WTC11 (cell line): Measurements from ENCODE around the gene GPR158. TPM values are rescaled to one million over a fixed set of nuclear protein-coding genes. Genes with fewer than 3 reads are reported as not detected.

Experiments
- ATAC-seq: fragments of 200-7000 bp; cut with Tn5 transposase; 2 replicates; pipeline ENCODE4 v1.10.0; 2021; ENCODE audit warnings: mild to moderate bottlenecking, moderate library complexity
- CTCF ChIA-PET: fragments of 300-600 bp; sonication (Branson Sonifier 250); formaldehyde crosslinking; loops from one replicate; lab custom pipeline; 2021; ENCODE audit warnings: antibody characterized with exemption; lab: Charles Lee
- POLR2A ChIA-PET: fragments of 350-600 bp; sonication (Branson Sonifier 250); formaldehyde crosslinking; loops from one replicate; lab custom pipeline; 2021; ENCODE audit warnings: antibody characterized with exemption; lab: Charles Lee
- DNase-seq: peaks from one replicate; pipeline ENCODE4 v3.0.0; 2021; ENCODE audit warnings: low spot score
- H3K27ac Mint-ChIP-seq: 2 replicates; pipeline ENCODE4 v1.8.0; 2021; ENCODE audit warnings: mixed read lengths
- H3K27me3 Mint-ChIP-seq: 2 replicates; pipeline ENCODE4 v1.8.0; 2021; ENCODE audit warnings: low read depth, mild to moderate bottlenecking, moderate library complexity, mixed read lengths
- H3K36me3 Mint-ChIP-seq: 2 replicates; pipeline ENCODE4 v1.8.0; 2021; ENCODE audit warnings: mixed read lengths
- H3K4me1 Mint-ChIP-seq: 2 replicates; pipeline ENCODE4 v1.8.0; 2022; ENCODE audit warnings: mixed read lengths
- H3K4me3 Mint-ChIP-seq: 2 replicates; pipeline ENCODE4 v1.8.0; 2021; ENCODE audit warnings: mild to moderate bottlenecking, moderate library complexity, mixed read lengths
- H3K9me3 Mint-ChIP-seq: 2 replicates; pipeline ENCODE4 v1.8.0; 2021; ENCODE audit warnings: mixed read lengths
- CBFB ChIP-seq: sonication (generic); formaldehyde crosslinking; IDR thresholded peaks from 2 replicates; pipeline ENCODE4 v1.8.1; 2022; ENCODE audit warnings: mild to moderate bottlenecking, low read depth, missing genetic modification reagents
- CTCF ChIP-seq: fragments of 200-600 bp; IDR thresholded peaks from 2 replicates; pipeline ENCODE4 v1.8.0; 2022; ENCODE audit warnings: antibody characterized with exemption
- EMX1 ChIP-seq: fragments of 250-450 bp; sonication (Bioruptor Pico); IDR thresholded peaks from 2 replicates; pipeline ENCODE4 v1.8.0; 2021; ENCODE audit warnings: mild to moderate bottlenecking
- FOXP1 ChIP-seq: sonication (generic); formaldehyde crosslinking; IDR thresholded peaks from 2 replicates; pipeline ENCODE4 v1.8.0; 2022; ENCODE audit warnings: missing genetic modification reagents, mild to moderate bottlenecking, moderate library complexity, borderline replicate concordance
- GRHL2 ChIP-seq: fragments of 250-450 bp; sonication (Bioruptor Pico); IDR thresholded peaks from 2 replicates; pipeline ENCODE4 v1.8.0; 2022; ENCODE audit warnings: mild to moderate bottlenecking, moderate library complexity; ENCODE audit not compliant: insufficient replicate concordance, severe bottlenecking
- KAT7 ChIP-seq: sonication (generic); formaldehyde crosslinking; IDR thresholded peaks from 2 replicates; pipeline ENCODE4 v1.8.1; 2023; ENCODE audit warnings: missing genetic modification reagents, mild to moderate bottlenecking, borderline replicate concordance
- MYBL2 ChIP-seq: sonication (generic); formaldehyde crosslinking; IDR thresholded peaks from 2 replicates; pipeline ENCODE4 v1.8.1; 2023; ENCODE audit warnings: mild to moderate bottlenecking, moderate library complexity, missing genetic modification reagents
- NFYB ChIP-seq: sonication (generic); formaldehyde crosslinking; conservative IDR thresholded peaks from 2 replicates; pipeline ENCODE4 v1.8.0; 2022; ENCODE audit warnings: low read depth, missing genetic modification reagents
- PRRX2 ChIP-seq: fragments of 250-450 bp; sonication (Bioruptor Pico); IDR thresholded peaks from 2 replicates; pipeline ENCODE4 v1.8.0; 2021; ENCODE audit warnings: mild to moderate bottlenecking
- RELA ChIP-seq: sonication (generic); formaldehyde crosslinking; IDR thresholded peaks from 2 replicates; pipeline ENCODE4 v1.8.1; 2022; ENCODE audit warnings: missing genetic modification reagents, mild to moderate bottlenecking, borderline replicate concordance
- SP1 ChIP-seq: sonication (generic); formaldehyde crosslinking; conservative IDR thresholded peaks from 2 replicates; pipeline ENCODE4 v1.8.1; 2022; ENCODE audit warnings: missing genetic modification reagents
- TEAD4 ChIP-seq: sonication (generic); formaldehyde crosslinking; IDR thresholded peaks from 2 replicates; pipeline ENCODE4 v1.8.0; 2022; ENCODE audit warnings: mild to moderate bottlenecking, missing genetic modification reagents
- USF2 ChIP-seq: sonication (generic); formaldehyde crosslinking; IDR thresholded peaks from 2 replicates; pipeline ENCODE4 v1.8.1; 2023; ENCODE audit warnings: mild to moderate bottlenecking, missing genetic modification reagents, moderate library complexity
- ZBTB43 ChIP-seq: sonication (generic); formaldehyde crosslinking; IDR thresholded peaks from 2 replicates; pipeline ENCODE4 v1.8.1; 2023; ENCODE audit warnings: mild to moderate bottlenecking, missing genetic modification reagents
- ZNF396 ChIP-seq: fragments of 250-450 bp; sonication (Bioruptor Pico); IDR thresholded peaks from 2 replicates; pipeline ENCODE4 v1.8.0; 2021; ENCODE audit warnings: mild to moderate bottlenecking, moderate library complexity, borderline replicate concordance
- ZNF671 ChIP-seq: fragments of 250-450 bp; sonication (Bioruptor Pico); IDR thresholded peaks from 2 replicates; pipeline ENCODE4 v1.8.0; 2021; ENCODE audit warnings: mild to moderate bottlenecking
- total RNA-seq: library from RNA; stranded (reverse); gene quantifications from 3 replicates; pipeline ENCODE4 v1.2.3, GENCODE V29; 2021
- TF ChIP-seq, protein P1 (sequence below): sonication (generic); formaldehyde crosslinking; IDR thresholded peaks from 2 replicates; pipeline ENCODE4 v1.8.1; 2023; ENCODE audit warnings: mild to moderate bottlenecking, missing genetic modification reagents, borderline replicate concordance
- TF ChIP-seq, protein P2 (sequence below): sonication (generic); formaldehyde crosslinking; IDR thresholded peaks from 2 replicates; pipeline ENCODE4 v1.8.1; 2022; ENCODE audit warnings: low read depth, missing genetic modification reagents, borderline replicate concordance

Gene GPR158
- total RNA-seq, 1 experiment from 2014 or later, result 0.63 TPM

GRCh38 chr10:25441270-25441669 lies 266.5 kb downstream of the GPR158 start (continued):
- no peak for TF ChIP-seq CTCF
- no peak for TF ChIP-seq TEAD4
- no peak for TF ChIP-seq NFYB
- TF ChIP-seq GRHL2, result no peak
- TF ChIP-seq, protein P1, sequence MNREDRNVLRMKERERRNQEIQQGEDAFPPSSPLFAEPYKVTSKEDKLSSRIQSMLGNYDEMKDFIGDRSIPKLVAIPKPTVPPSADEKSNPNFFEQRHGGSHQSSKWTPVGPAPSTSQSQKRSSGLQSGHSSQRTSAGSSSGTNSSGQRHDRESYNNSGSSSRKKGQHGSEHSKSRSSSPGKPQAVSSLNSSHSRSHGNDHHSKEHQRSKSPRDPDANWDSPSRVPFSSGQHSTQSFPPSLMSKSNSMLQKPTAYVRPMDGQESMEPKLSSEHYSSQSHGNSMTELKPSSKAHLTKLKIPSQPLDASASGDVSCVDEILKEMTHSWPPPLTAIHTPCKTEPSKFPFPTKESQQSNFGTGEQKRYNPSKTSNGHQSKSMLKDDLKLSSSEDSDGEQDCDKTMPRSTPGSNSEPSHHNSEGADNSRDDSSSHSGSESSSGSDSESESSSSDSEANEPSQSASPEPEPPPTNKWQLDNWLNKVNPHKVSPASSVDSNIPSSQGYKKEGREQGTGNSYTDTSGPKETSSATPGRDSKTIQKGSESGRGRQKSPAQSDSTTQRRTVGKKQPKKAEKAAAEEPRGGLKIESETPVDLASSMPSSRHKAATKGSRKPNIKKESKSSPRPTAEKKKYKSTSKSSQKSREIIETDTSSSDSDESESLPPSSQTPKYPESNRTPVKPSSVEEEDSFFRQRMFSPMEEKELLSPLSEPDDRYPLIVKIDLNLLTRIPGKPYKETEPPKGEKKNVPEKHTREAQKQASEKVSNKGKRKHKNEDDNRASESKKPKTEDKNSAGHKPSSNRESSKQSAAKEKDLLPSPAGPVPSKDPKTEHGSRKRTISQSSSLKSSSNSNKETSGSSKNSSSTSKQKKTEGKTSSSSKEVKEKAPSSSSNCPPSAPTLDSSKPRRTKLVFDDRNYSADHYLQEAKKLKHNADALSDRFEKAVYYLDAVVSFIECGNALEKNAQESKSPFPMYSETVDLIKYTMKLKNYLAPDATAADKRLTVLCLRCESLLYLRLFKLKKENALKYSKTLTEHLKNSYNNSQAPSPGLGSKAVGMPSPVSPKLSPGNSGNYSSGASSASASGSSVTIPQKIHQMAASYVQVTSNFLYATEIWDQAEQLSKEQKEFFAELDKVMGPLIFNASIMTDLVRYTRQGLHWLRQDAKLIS (CRISPR knock-in tag), result no peak
- no peak for TF ChIP-seq KAT7 (CRISPR knock-in tag)
- no peak for TF ChIP-seq RELA (CRISPR knock-in tag)

- no peak overlapping the region for H3K4me3 Mint-ChIP-seq
- CTCF ChIA-PET, result no interaction called here
- POLR2A ChIA-PET, result interaction anchor here (0.7 kb wide), 1 partner anchor 142 kb away, joined by 4 read pairs; no protein-coding TSS in a partner anchor
- H3K9me3 Mint-ChIP-seq, result peaks cover 4% of the 10 kb centered on the region
- peaks cover 3% of the 10 kb centered on the region; the same call in 1 of the 2 replicates for H3K36me3 Mint-ChIP-seq
- DNase-seq, result no peak
- H3K27ac Mint-ChIP-seq, result no peak overlapping the region
- TF ChIP-seq SP1 (CRISPR knock-in tag) (no peak), ZBTB43 (CRISPR knock-in tag) (no peak), NFYB (no peak), CBFB (CRISPR knock-in tag) (no peak), EMX1 (CRISPR knock-in tag) (no peak), ZNF396 (CRISPR knock-in tag) (no peak), USF2 (CRISPR knock-in tag) (no peak), ZNF671 (CRISPR knock-in tag) (no peak), PRRX2 (CRISPR knock-in tag) (no peak), FOXP1 (CRISPR knock-in tag) (no peak), MYBL2 (CRISPR knock-in tag) (no peak)
- TF ChIP-seq, protein P2, sequence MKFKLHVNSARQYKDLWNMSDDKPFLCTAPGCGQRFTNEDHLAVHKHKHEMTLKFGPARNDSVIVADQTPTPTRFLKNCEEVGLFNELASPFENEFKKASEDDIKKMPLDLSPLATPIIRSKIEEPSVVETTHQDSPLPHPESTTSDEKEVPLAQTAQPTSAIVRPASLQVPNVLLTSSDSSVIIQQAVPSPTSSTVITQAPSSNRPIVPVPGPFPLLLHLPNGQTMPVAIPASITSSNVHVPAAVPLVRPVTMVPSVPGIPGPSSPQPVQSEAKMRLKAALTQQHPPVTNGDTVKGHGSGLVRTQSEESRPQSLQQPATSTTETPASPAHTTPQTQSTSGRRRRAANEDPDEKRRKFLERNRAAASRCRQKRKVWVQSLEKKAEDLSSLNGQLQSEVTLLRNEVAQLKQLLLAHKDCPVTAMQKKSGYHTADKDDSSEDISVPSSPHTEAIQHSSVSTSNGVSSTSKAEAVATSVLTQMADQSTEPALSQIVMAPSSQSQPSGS (CRISPR knock-in tag), result no peak
- H3K4me1 Mint-ChIP-seq, result peaks cover 26% of the 10 kb centered on the region
- ATAC-seq, result no peak
- no peaks in the 10 kb centered on the region for H3K27me3 Mint-ChIP-seq
These were observed 269.5 kb downstream of the GPR158 start for GRCh38 chr10:25444266-25444665.
